ENCODE measurements around the gene CAPN14. TPM values are rescaled to one million over a fixed set of nuclear protein-coding genes. Genes with fewer than 3 reads are reported as not detected.
"Not testable (repeated sequence)": the region's sequence is repeated elsewhere in the genome, so short reads cannot be mapped to it uniquely, and the experiment has no call there.

CAPN14 gene
- total RNA-seq, 1 donor from 2014 or later: 0.16 TPM

DNA sequence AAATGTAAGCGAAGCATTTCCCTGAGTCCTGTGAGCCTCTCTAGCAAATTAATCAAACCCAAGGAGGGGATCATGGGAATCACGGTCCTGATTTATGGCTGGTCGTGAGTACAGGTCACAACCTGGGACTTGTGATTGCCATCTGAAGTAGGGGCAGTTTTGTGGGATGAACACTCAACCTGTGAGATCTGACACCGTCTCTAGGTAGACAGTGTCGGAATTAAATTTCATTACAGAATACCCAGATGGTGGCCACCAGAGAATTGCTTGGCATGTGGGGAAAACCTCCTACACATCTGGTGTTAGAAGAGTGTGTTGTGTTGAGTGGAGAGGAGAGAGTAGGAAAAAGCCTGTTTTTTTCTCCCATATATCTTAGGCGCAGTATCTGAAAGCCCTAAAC is 12.5 kb downstream of the CAPN14 start:
- intact Hi-C loops (cut with DNase I): no loop called here
- DNase-seq (ENCODE audit: low spot score): no peak

DNA sequence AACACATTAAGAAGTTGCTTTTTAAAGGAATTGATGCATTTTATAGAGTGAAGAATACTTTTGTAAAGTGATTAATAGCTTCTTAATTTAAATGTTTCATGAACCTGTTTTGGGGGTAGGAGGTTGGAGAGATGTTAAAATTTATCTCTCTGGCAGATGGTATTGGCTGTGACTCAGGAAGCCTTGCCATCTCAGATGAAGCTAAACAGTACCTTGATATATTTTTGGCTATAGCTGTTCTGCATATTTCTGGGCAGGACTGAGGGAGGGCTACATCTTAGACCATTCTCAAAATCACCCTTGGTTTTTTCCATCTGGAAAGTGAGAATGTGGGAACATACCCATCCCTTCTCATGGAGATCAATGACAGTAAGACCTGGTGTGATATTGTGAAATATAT is 13.4 kb downstream of the CAPN14 start:
- intact Hi-C loops (cut with DNase I): no loop called here
- no peak for DNase-seq (ENCODE audit: low spot score)

DNA sequence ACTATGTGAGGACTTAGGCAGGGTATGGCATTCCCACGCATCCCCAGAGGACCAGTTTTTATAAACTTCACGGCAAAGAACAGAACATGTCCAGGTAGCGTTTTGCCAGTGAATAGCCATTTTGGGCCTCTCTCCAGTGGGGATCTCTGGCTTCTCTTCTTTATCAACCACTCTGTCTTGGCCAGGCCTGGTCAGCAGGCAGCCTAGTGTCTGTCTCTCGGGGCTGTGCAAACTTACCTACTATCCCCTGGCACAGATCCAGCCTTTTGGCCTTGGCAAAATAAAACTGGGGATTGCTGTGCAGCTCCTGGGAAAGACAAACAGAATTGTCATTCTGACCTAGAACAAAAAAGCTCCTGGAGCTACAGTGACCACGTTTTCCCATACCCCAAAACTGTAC is 14.5 kb downstream of the CAPN14 start:
- intact Hi-C loops (cut with DNase I): no loop called here

DNA sequence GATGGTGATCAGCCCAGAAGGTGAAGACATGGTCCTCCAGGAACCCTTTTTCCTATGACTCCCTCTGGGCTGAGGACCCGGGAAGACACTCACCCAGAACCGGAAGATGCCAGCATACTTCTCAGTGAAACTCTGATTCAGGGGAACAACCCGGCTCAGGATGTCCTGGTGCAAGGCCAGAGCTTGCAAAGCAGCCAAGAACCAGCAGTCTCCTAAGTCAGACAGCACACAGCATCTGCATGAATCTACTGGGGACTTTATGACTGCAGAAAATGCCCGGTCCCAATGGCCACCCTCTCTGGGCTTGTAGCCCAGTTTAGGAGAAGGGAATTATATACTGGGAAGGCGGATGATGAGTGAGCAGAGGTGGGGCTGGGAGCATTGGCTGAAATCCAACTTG is 15.3 kb downstream of the CAPN14 start:
- peak; percentile 31 for DNase-seq (ENCODE audit: low spot score)
- intact Hi-C loops (cut with DNase I): no loop called here

More for the DNA sequence above, 14.5 kb downstream of the CAPN14 start:
- no peak for DNase-seq (ENCODE audit: low spot score)

DNA sequence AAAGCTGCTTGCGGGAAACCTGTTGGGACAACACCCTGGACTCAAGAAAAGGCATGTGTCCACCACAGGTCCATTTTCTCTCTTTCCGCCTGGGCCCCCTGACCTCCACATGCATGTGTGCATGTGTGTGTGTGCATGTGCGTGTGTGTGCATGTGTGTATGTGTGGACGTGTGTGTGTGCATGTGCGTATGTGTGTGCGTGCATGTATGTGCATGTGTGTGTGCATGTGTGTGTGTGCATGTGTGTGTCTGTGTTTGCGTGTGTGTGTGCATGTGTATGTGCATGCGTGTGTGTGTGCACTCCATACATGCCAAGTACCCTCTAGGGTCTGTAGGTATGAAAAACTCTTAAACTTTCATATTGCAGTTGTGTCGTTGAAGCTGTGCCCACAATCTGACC is 16.3 kb downstream of the CAPN14 start:
- peak; percentile 10 for DNase-seq (ENCODE audit: low spot score)
- intact Hi-C loops (cut with DNase I): no loop called here

- DNase-seq (ENCODE audit: low spot score): peak; percentile 53
- intact Hi-C loops (cut with DNase I): no loop called here
Measured at GRCh38 chr2:31199206-31199605, 18.1 kb downstream of the CAPN14 start.

GRCh38 chr2:31197669-31198068 is 19.6 kb downstream of the CAPN14 start:
- peak; percentile 6 for DNase-seq (ENCODE audit: low spot score)

GRCh38 chr2:31197166-31197565 is 20.1 kb downstream of the CAPN14 start:
- peak; percentile 5 for DNase-seq (ENCODE audit: low spot score)
- intact Hi-C loops (cut with DNase I): no loop called here

More at GRCh38 chr2:31197669-31198068, 19.6 kb downstream of the CAPN14 start:
- intact Hi-C loops (cut with DNase I): no loop called here

GRCh38 chr2:31196622-31197021 is 20.7 kb downstream of the CAPN14 start:
- intact Hi-C loops (cut with DNase I): no loop called here
- no peak for DNase-seq (ENCODE audit: low spot score)

DNA sequence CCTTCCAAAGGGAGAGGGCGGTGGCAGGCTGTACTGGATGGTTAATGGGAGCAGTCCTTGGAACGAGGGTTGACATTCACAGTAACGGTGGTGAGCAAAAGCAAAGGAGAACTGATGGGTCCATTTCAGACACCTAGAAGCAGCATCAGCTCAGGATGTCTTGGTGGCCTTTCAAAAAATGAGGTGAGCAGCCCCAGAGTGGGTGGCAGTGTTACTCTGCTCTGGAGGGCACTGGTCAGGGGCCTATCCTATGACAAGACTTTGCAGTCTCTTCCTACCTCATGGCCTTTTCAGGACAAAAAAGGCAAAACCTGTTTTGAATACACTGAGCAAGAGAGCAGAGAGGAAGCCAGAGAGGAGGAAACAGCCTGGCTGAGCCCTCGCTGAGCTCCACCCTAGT is 23.5 kb downstream of the CAPN14 start:
- intact Hi-C loops (cut with DNase I): no loop called here
- no peak for DNase-seq (ENCODE audit: low spot score)

DNA sequence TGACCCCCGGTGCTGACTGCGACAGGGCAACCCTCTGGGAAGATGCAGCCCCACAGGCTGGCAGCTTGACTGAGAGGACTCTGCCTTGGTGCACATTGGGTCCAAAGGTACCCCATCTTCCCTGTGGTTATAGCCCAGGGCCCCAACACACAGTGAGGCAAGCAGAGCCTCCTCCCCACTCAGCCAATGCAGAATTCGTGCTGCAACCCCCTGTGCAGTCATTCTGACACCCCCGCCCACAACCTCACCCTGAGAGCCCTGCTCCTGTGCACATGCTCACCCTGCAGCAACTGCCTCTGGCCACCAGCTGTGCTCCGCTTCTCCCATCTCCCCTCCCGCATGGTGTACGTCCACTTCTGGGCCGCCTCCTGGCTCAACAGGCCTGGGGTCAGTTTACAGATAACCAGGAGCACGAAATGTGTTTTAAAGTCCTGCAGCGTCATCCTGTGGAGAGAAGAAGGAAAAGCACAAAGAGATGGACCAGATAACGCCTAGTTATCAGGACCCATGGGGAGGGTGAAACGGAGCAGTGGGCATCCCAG is 24.4 kb downstream of the CAPN14 start:
- no peak for DNase-seq (ENCODE audit: low spot score)
- intact Hi-C loops (cut with DNase I): no loop called here

- intact Hi-C loops (cut with DNase I): no loop called here
Measured at GRCh38 chr2:31192396-31192795, 24.9 kb downstream of the CAPN14 start.

GRCh38 chr2:31191931-31192330 is 25.4 kb downstream of the CAPN14 start:
- intact Hi-C loops (cut with DNase I): no loop called here

More at GRCh38 chr2:31192396-31192795, 24.9 kb downstream of the CAPN14 start:
- peak; percentile 26 for DNase-seq (ENCODE audit: low spot score)

DNA sequence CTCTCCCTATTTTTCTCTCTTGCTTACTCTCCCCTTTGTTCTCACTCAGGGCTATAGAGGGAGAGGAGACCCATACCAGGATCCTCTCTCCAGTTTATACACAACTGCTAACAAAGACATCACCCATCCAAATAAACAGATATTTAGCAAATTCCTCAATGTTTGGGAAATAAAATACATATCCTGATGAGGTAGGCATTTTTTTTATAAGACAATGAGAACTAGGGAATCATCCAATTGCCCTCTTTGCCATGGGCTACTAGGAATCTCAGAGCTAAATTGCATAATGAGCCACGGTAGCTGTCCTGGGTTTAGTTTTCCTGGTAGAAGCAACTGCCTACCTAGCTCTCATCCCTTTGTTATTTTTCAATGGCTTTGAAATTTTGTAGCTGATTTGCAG is 27.1 kb downstream of the CAPN14 start:
- intact Hi-C loops (cut with DNase I): no loop called here
- no peak for DNase-seq (ENCODE audit: low spot score)

More at GRCh38 chr2:31191931-31192330, 25.4 kb downstream of the CAPN14 start:
- DNase-seq (ENCODE audit: low spot score): peak; percentile 62

- intact Hi-C loops (cut with DNase I): no loop called here
- peak; percentile 49 for DNase-seq (ENCODE audit: low spot score)
Measured at GRCh38 chr2:31189141-31189540, 28.2 kb downstream of the CAPN14 start.

DNA sequence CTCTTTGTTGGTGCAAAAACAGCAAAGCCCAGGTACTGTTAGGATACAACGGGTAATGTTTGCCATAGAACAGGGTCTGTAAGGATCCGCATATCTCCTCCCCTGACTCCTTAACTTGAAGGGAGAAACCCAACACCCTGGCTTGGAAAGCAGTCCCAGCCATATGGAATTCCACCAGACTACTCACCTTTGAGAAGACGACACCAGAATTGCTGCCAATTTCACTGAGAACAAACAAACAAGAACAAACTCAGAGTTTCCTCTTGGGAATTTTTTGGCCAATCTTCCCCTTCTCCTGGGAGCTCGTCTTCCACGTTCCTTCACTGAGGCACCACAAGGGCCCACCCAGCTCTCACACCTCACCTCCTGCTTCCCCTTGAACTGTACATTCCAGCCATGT is 29.2 kb downstream of the CAPN14 start:
- DNase-seq (ENCODE audit: low spot score): no peak
- intact Hi-C loops (cut with DNase I): no loop called here

DNA sequence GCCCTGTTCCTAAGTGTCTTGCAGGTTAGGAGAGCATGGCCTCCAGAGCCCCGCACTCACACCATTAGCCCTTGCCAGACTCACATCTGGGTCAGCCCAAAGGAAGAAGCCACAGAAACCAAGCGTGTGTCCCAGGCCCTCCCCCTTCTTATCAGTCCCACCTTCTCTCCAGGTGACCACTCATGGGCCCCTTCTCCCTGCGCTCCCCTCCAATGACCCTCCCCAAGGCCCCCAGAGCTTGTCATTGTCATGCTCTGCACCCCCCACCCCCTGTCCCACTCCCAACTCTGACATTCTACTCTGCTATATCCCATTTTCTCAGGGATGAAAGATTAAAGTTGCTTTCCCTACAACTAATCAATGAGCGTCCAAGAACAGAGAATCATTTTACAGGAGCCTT is 30.1 kb downstream of the CAPN14 start:
- DNase-seq (ENCODE audit: low spot score): no peak
- intact Hi-C loops (cut with DNase I): no loop called here

DNA sequence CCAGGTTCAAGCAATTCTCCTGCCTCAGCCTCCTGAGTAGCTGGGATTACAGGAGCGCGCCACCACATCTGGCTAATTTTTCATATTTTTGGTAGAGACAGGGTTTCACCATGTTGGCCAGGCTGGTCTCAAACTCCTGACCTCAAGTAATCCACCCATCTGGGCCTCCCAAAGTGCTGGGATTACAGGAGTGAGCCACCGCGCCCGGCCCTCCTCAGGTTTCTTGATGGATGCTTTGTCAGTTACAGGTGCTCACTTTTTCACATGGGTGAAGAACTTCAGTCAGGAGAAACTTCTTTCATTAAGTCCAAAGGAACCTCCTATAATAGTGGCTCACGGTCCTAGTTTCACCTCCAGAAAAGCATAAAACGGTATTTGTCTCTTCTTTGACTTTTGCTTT is 33.3 kb downstream of the CAPN14 start:
- intact Hi-C loops (cut with DNase I): not testable (repeated sequence)

GRCh38 chr2:31176742-31177141 is 40.6 kb downstream of the CAPN14 start:
- no peak for DNase-seq (ENCODE audit: low spot score)
- intact Hi-C loops (cut with DNase I): loop anchor here (10.0 kb wide), 2 partner anchors 972 to 1012 kb away; no protein-coding TSS in a partner anchor

More for the DNA sequence above, 33.3 kb downstream of the CAPN14 start:
- not testable (repeated sequence) for DNase-seq (ENCODE audit: low spot score)

DNA sequence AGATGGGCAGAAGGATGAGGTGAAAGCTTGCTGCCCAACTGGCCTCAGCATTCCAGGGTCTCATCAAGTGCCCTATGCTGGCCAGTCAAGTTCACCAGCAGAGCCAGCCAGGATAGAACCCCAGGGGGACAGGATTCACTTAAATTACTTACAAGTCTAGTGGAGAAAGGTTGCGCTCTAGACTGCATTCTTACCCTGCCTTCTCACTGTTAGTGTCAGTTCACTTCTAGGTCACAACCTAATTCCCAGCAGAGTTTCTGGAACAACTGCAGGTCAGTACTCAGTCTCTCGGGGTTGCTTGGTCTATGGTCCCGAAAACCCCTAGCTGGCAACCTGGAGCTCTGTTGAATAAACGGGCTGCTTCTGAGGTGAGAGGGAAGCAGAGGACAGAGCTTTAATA is 46.2 kb downstream of the CAPN14 start:
- no peak for DNase-seq (ENCODE audit: low spot score)
- intact Hi-C loops (cut with DNase I): loop anchor here (10.0 kb wide), 2 partner anchors 966 to 1006 kb away; no protein-coding TSS in a partner anchor

DNA sequence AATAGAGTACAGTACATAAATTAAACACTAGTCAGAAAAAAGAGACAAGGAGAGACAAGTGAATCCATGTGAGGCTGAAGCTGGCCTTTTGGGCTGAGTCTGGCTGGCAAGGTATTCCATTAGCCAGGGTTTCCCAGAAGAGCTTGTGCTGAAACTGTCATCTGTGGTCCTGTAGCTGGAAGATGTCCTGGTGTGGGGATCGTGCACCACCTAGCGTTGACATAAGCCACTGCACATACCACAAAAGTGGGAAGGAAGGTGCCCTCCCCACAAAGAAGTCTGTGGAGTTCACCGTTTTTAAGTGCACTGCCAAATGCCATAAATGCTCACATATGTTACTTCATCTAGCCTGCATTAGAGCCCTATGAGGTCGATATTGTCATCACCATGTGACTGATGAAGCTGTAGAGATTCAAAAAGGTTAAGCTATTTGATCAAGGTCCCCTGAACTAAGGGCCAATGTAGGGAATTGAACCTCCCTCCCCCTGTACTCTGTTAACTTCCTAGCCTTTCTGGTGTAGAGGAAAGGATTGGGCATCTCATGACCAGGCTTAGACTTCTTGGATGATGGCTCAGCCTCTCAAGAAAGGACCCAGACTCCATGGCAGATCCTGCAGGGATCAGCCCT is 47.1 kb downstream of the CAPN14 start:
- DNase-seq (ENCODE audit: low spot score): peak; percentile 82
- intact Hi-C loops (cut with DNase I): loop anchor here (1.0 to 10.0 kb wide), 4 partner anchors 163 to 1005 kb away; no protein-coding TSS in a partner anchor
